Keratinocyte (primary cell): ENCODE data around the gene SLCO3A1.

ENCODE experiments used
- EZH2 ChIP-seq: IDR thresholded peaks from one replicate; pipeline ENCODE4 v1.6.1; 2012; ENCODE audit warnings: inconsistent platforms, mild to moderate bottlenecking, low read length, moderate library complexity
- TF ChIP-seq, protein P1 (sequence below), 3 experiments: IDR thresholded peaks in 1 of 3; conservative IDR thresholded peaks in 1 of 3; optimal IDR thresholded peaks in 1 of 3; 2 replicates in 2 of 3; 3 replicates in 1 of 3; pipeline versions ENCODE3 to v1.5.1; 2011; ENCODE audit warnings: low read length in 3 of 3, mild to moderate bottlenecking in 3 of 3, moderate library complexity in 2 of 3, control low read depth in 1 of 3, inconsistent platforms in 1 of 3; ENCODE audit not compliant: insufficient read depth in 2 of 3; ENCODE audit errors: extremely low read depth in 1 of 3

DNA sequence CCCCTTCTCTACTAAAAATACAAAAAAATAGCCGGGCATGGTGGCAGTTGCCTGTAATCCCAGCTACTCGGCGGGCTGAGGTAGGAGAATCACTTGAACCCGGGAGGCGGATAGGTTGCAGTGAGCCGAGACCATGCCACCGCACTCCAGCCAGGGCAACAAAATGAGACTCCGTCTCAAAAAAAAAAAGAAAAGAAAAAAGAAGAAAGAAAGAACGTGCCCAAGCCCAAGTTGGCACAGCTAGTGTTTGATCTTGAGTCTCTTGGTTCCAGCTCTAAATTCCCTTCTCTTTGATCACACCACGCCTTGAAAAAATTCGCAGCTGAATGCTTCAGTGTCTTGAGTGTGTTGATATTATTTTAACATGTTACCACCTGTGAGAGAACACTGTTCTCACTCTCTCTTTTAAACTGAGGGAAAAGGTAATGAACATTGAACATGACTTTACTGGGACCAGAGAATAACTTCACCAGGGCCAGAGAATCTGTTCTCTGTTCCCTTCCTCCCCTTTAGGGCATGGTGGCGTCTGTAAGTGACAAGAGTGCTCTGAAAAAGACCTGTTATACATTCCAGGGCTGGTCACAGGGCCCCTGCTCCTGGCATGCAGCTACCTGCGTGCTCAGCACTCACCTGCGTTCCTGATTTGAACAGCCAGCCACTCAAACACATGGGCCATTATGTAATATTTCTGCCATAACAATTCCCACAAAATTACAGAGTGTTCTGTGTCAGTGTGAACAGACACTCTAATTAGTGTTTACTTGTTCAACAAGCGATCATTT lies 19.0 kb downstream of the SLCO3A1 start:
- TF ChIP-seq, protein P1, sequence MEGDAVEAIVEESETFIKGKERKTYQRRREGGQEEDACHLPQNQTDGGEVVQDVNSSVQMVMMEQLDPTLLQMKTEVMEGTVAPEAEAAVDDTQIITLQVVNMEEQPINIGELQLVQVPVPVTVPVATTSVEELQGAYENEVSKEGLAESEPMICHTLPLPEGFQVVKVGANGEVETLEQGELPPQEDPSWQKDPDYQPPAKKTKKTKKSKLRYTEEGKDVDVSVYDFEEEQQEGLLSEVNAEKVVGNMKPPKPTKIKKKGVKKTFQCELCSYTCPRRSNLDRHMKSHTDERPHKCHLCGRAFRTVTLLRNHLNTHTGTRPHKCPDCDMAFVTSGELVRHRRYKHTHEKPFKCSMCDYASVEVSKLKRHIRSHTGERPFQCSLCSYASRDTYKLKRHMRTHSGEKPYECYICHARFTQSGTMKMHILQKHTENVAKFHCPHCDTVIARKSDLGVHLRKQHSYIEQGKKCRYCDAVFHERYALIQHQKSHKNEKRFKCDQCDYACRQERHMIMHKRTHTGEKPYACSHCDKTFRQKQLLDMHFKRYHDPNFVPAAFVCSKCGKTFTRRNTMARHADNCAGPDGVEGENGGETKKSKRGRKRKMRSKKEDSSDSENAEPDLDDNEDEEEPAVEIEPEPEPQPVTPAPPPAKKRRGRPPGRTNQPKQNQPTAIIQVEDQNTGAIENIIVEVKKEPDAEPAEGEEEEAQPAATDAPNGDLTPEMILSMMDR (optimal IDR thresholded peaks at IDR 0.05 in 1 of 3, IDR thresholded peaks at IDR 0.05 in 1 of 3, conservative IDR thresholded peaks at IDR 0.05 in 1 of 3; ENCODE audit: extremely low read depth in 1 of 3, insufficient read depth in 2 of 3, low read length in 3 of 3): no peak
- TF ChIP-seq EZH2: no peak
